GM12878 (cell line): Measurements from ENCODE around the gene PPOX. TPM values are rescaled to one million over a fixed set of nuclear protein-coding genes. Genes with fewer than 3 reads are reported as not detected.

Experiments
- ATAC-seq: fragments of 200-7000 bp; cut with Tn5 transposase; 3 replicates; pipeline ENCODE4 v1.9.1; 2020; ENCODE audit warnings: mild to moderate bottlenecking, moderate library complexity
- BruUV-seq: library from RNA; stranded (reverse); fragments of 400-500 nt; replicated peaks from 2 replicates; lab custom pipeline; 2021; lab: Mats Ljungman, UMichigan
- CTCF ChIA-PET: fragments of 300-600 bp; sonication (Branson Sonifier 250); formaldehyde crosslinking; extraction: SDS; loops from one replicate; lab custom pipeline; 2021; ENCODE audit warnings: inconsistent platforms; lab: Yijun Ruan, JAX
- POLR2A ChIA-PET: fragments of 350-600 bp; formaldehyde crosslinking; extraction: SDS; loops from one replicate; lab custom pipeline; 2021; ENCODE audit warnings: inconsistent platforms; lab: Charles Lee
- RAD21 ChIA-PET: fragments of 300-600 bp; sonication (Branson Sonifier 250); formaldehyde crosslinking; loops from one replicate; lab custom pipeline; 2023; ENCODE audit warnings: antibody characterized with exemption; ENCODE audit not compliant: unreplicated experiment; lab: Charles Lee
- SMC1A ChIA-PET: fragments of 300-600 bp; sonication (Branson Sonifier 250); formaldehyde crosslinking; loops from one replicate; lab custom pipeline; 2023; ENCODE audit not compliant: unreplicated experiment, uncharacterized antibody; lab: Charles Lee
- DNase-seq: peaks from one replicate; pipeline ENCODE4 v3.0.0-alpha.2; 2011; ENCODE audit warnings: low read depth, low spot score
- FAIRE-seq: peaks from 3 replicates; lab custom pipeline; 2011; peaks lifted over from hg19 to GRCh38; lab: Jason Lieb, UNC
- H2AFZ ChIP-seq: 2 replicates; pipeline ENCODE4 v1.6.0; 2011; ENCODE audit warnings: low read depth, low read length, control low read depth; ENCODE audit not compliant: control insufficient read depth
- H3K27ac ChIP-seq: 2 replicates; pipeline ENCODE4 v1.5.1; 2011; ENCODE audit warnings: control low read depth; ENCODE audit not compliant: control insufficient read depth, insufficient read depth
- H3K27me3 ChIP-seq, 2 experiments: replicated peaks in 1 of 2; 2 replicates each; pipeline versions ENCODE4 v1.6.0 to v1.6.1; 2011; ENCODE audit warnings: low read length in 1 of 2; ENCODE audit not compliant: control insufficient read depth in 2 of 2, insufficient read depth in 2 of 2
- H3K36me3 ChIP-seq, 2 experiments: 2 replicates each; pipeline ENCODE4 v1.5.1; 2011; ENCODE audit warnings: low read length in 1 of 2; ENCODE audit not compliant: control insufficient read depth in 2 of 2, insufficient read depth in 2 of 2
- H3K4me1 ChIP-seq: 2 replicates; pipeline ENCODE4 v1.6.1; 2011; ENCODE audit warnings: mild to moderate bottlenecking, low read length, moderate library complexity, mixed read lengths; ENCODE audit not compliant: control insufficient read depth, insufficient read depth
- H3K4me2 ChIP-seq: 2 replicates; pipeline ENCODE4 v1.6.0; 2011; ENCODE audit warnings: control low read depth; ENCODE audit not compliant: control insufficient read depth, insufficient read depth
- H3K4me3 ChIP-seq: fragments of 200-600 bp; sonication (generic); 2 replicates; pipeline ENCODE4 v1.5.1; 2016
- H3K79me2 ChIP-seq: 2 replicates; pipeline ENCODE4 v1.6.0; 2011; ENCODE audit warnings: low read length; ENCODE audit not compliant: control insufficient read depth, insufficient read depth
- H3K9ac ChIP-seq: 2 replicates; pipeline ENCODE4 v1.8.0; 2011; ENCODE audit warnings: low read length, control low read depth, mixed read lengths; ENCODE audit not compliant: control insufficient read depth, insufficient read depth
- H3K9me3 ChIP-seq: replicated peaks from 3 replicates; pipeline ENCODE4 v1.5.1; 2011; ENCODE audit warnings: mild to moderate bottlenecking, low read length; ENCODE audit not compliant: control insufficient read depth, insufficient read depth
- H4K20me1 ChIP-seq: 2 replicates; pipeline ENCODE4 v1.6.0; 2011; ENCODE audit not compliant: control insufficient read depth, insufficient read depth
- ASH2L ChIP-seq: fragments of 300-600, 200-600 bp; sonication (generic); IDR thresholded peaks from 2 replicates; pipeline ENCODE4 v1.6.1; 2017; ENCODE audit warnings: low read depth, mild to moderate bottlenecking, borderline replicate concordance
- BMI1 ChIP-seq: fragments of 450-650 bp; IDR thresholded peaks from 2 replicates; pipeline ENCODE4 v1.6.1; 2016; ENCODE audit warnings: mild to moderate bottlenecking, moderate library complexity, borderline replicate concordance
- FOS ChIP-seq: IDR thresholded peaks from 3 replicates; pipeline ENCODE4 v1.6.1; 2011; ENCODE audit warnings: borderline replicate concordance; ENCODE audit not compliant: insufficient read length; ENCODE audit errors: extremely low read depth
- WRNIP1 ChIP-seq: IDR thresholded peaks from 2 replicates; pipeline ENCODE4 v1.6.1; 2011; ENCODE audit warnings: low read depth, low read length, improper control_type of control experiment, borderline replicate concordance
- ZNF24 ChIP-seq: fragments of 450-650 bp; IDR thresholded peaks from 2 replicates; pipeline ENCODE4 v1.6.1; 2017; ENCODE audit warnings: antibody characterized with exemption, mild to moderate bottlenecking
- WGBS: methylation state at CpG from one replicate; pipeline ENCODE4 v1.1.6; 2016; ENCODE audit warnings: low lambda C conversion rate; ENCODE audit not compliant: insufficient replicate concordance, insufficient coverage; ENCODE audit errors: missing lambda C conversion rate; 5-methylcytosine and 5-hydroxymethylcytosine counted together
- in situ Hi-C: fragments of 300-500 bp; cut with MboI; formaldehyde crosslinking; loops from 9 replicates; pipeline ENCODE4 v1.14.3; 2018; ENCODE audit warnings: mixed read lengths
- intact Hi-C: fragments of 100-400 bp; cut with micrococcal nuclease; formaldehyde crosslinking; loops from one replicate; pipeline ENCODE4 v1.14.2; 2022; ENCODE audit not compliant: unreplicated experiment
- polyA plus RNA-seq, 11 experiments: library from polyadenylated mRNA; depleted of rRNA in 4 of 11; unstranded in 6 of 11; stranded (reverse) in 5 of 11; fragments of >200 nt; fragmentation: Nextera tagmentation in 4 of 11; fragmentation: Illumina TruSeq in 1 of 11; extraction: Ambion mirVana in 4 of 11; extraction: Trizol in 1 of 11; gene quantifications; 1 replicate in 1 of 11; 2 replicates in 10 of 11; pipeline versions ENCODE4 v1.2.1 to v1.2.3, GENCODE V29; 2011 to 2016; ENCODE audit warnings: inconsistent platforms in 2 of 11, missing spikeins in 2 of 11, low read depth in 1 of 11
- total RNA-seq, 4 experiments: library from RNA; depleted of rRNA in 3 of 4; stranded (reverse); fragments of >200 nt in 3 of 4; fragmentation: Illumina TruSeq in 1 of 4; extraction: Trizol in 1 of 4; gene quantifications; 2 replicates each; pipeline versions ENCODE4 v1.2.1 to v1.2.3, GENCODE V29; 2013 to 2021
- TF ChIP-seq, protein P1 (sequence below): fragments of 450-650 bp; IDR thresholded peaks from 2 replicates; pipeline ENCODE4 v1.6.1; 2016; ENCODE audit warnings: mild to moderate bottlenecking, moderate library complexity, borderline replicate concordance
- TF ChIP-seq, protein P2 (sequence below): fragments of 450-650 bp; IDR thresholded peaks from 2 replicates; pipeline ENCODE4 v1.6.1; 2017; ENCODE audit warnings: low read depth, mild to moderate bottlenecking, moderate library complexity

Gene PPOX
- total and polyA plus RNA-seq, 10 of the 15 experiments (the other 5 are each of a cell fraction or from before 2014, with no cell fraction given) = 8.9 to 31.5 (median 20.3) TPM

DNA sequence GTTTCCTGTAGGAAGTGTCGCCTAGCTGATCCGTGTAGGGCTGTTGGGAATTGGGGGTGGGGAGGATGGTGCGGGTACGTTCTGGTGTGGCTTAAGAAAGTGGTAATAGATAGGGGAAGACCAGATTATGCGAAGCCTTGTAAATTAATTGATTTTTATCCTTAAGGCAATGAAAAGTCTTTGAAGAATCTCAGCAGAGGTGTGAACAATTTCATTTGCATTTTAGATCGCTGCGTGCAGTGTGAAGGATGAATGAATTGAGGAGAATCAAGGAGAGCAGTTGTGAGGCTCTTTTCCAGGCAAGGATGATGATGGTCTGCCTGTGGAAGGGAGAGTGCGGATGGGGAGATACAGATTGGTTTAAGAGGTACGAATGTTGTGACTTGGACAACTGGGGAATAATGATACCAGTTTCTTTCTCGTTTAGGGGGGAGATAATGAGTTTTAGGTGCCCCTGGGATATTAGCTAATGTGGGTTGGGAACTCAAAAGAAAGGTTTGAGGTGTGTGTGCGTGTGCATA is 32.9 kb upstream of the PPOX start:
- CTCF ChIA-PET = interaction anchor here (0.7 to 2.8 kb wide), 16 partner anchors 16 to 144 kb away, joined by 3 to 14 read pairs (median 4); partner anchors contain the start of genes ARHGAP30, NIT1, PFDN2 and PPOX
- H3K4me3 ChIP-seq = peak overlapping the region; percentile 93
- FAIRE-seq = no peak
- peak overlapping the region; percentile 79 for H3K27ac ChIP-seq
- RAD21 ChIA-PET = interaction anchor here (1.0 to 2.7 kb wide), 11 partner anchors 14 to 136 kb away, joined by 3 to 11 read pairs (median 5); partner anchors contain the start of genes ARHGAP30, NIT1, PFDN2 and PPOX
- H3K27me3 ChIP-seq = no peaks in the 10 kb centered on the region
- POLR2A ChIA-PET = interaction anchor here (1.0 to 3.7 kb wide), 13 partner anchors 15 to 94 kb away, joined by 3 to 24 read pairs (median 5); partner anchors contain the start of genes ARHGAP30, NIT1, PFDN2 and PPOX
- 6% methylated on average over 11 of the region's 11 CpGs for WGBS
- H4K20me1 ChIP-seq = no peaks in the 10 kb centered on the region; the same call in 1 of the 2 replicates
- TSS peak; percentile 85 for BruUV-seq
- DNase-seq = no peak
- intact Hi-C loops = loop anchor here (2.0 kb wide), 1 partner anchor 62 kb away; no protein-coding TSS in a partner anchor
- ATAC-seq = peak; percentile 12
- H3K9ac ChIP-seq = peak overlapping the region; percentile 94
- peaks cover 0 to 12% of the 10 kb centered on the region in 2 experiments; a peak in 2 of 4 replicates for H3K36me3 ChIP-seq
- H2AFZ ChIP-seq = peak overlapping the region; percentile 92
- no peaks in the 10 kb centered on the region for H3K9me3 ChIP-seq
- peaks cover 47% of the 10 kb centered on the region for H3K79me2 ChIP-seq
- H3K4me1 ChIP-seq = peaks cover 3% of the 10 kb centered on the region
- TF ChIP-seq BMI1 (0 out of 2 replicates have a peak, but pooled peaks have one; percentile 5), ASH2L (0 out of 2 replicates have a peak, but pooled peaks have one; percentile 11), WRNIP1 (0 out of 2 replicates have a peak, but pooled peaks have one; percentile 1), ZNF24 (peak; percentile 68; the same call in 1 of the 2 replicates), FOS (no peak)
- TF ChIP-seq, protein P1, sequence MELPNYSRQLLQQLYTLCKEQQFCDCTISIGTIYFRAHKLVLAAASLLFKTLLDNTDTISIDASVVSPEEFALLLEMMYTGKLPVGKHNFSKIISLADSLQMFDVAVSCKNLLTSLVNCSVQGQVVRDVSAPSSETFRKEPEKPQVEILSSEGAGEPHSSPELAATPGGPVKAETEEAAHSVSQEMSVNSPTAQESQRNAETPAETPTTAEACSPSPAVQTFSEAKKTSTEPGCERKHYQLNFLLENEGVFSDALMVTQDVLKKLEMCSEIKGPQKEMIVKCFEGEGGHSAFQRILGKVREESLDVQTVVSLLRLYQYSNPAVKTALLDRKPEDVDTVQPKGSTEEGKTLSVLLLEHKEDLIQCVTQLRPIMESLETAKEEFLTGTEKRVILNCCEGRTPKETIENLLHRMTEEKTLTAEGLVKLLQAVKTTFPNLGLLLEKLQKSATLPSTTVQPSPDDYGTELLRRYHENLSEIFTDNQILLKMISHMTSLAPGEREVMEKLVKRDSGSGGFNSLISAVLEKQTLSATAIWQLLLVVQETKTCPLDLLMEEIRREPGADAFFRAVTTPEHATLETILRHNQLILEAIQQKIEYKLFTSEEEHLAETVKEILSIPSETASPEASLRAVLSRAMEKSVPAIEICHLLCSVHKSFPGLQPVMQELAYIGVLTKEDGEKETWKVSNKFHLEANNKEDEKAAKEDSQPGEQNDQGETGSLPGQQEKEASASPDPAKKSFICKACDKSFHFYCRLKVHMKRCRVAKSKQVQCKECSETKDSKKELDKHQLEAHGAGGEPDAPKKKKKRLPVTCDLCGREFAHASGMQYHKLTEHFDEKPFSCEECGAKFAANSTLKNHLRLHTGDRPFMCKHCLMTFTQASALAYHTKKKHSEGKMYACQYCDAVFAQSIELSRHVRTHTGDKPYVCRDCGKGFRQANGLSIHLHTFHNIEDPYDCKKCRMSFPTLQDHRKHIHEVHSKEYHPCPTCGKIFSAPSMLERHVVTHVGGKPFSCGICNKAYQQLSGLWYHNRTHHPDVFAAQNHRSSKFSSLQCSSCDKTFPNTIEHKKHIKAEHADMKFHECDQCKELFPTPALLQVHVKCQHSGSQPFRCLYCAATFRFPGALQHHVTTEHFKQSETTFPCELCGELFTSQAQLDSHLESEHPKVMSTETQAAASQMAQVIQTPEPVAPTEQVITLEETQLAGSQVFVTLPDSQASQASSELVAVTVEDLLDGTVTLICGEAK = 0 out of 2 replicates have a peak, but pooled peaks have one; percentile 6
- TF ChIP-seq, protein P2, sequence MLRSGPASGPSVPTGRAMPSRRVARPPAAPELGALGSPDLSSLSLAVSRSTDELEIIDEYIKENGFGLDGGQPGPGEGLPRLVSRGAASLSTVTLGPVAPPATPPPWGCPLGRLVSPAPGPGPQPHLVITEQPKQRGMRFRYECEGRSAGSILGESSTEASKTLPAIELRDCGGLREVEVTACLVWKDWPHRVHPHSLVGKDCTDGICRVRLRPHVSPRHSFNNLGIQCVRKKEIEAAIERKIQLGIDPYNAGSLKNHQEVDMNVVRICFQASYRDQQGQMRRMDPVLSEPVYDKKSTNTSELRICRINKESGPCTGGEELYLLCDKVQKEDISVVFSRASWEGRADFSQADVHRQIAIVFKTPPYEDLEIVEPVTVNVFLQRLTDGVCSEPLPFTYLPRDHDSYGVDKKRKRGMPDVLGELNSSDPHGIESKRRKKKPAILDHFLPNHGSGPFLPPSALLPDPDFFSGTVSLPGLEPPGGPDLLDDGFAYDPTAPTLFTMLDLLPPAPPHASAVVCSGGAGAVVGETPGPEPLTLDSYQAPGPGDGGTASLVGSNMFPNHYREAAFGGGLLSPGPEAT = no peak
- in situ Hi-C loops = no loop called here
- peak overlapping the region; percentile 88 for H3K4me2 ChIP-seq
- SMC1A ChIA-PET = interaction anchor here (0.7 to 4.3 kb wide), 19 partner anchors 12 to 298 kb away, joined by 3 to 19 read pairs (median 4); partner anchors contain the start of genes ARHGAP30, NIT1, PFDN2 and UFC1
